ENCODE results near the gene GJB6.

GJB6 gene

DNA sequence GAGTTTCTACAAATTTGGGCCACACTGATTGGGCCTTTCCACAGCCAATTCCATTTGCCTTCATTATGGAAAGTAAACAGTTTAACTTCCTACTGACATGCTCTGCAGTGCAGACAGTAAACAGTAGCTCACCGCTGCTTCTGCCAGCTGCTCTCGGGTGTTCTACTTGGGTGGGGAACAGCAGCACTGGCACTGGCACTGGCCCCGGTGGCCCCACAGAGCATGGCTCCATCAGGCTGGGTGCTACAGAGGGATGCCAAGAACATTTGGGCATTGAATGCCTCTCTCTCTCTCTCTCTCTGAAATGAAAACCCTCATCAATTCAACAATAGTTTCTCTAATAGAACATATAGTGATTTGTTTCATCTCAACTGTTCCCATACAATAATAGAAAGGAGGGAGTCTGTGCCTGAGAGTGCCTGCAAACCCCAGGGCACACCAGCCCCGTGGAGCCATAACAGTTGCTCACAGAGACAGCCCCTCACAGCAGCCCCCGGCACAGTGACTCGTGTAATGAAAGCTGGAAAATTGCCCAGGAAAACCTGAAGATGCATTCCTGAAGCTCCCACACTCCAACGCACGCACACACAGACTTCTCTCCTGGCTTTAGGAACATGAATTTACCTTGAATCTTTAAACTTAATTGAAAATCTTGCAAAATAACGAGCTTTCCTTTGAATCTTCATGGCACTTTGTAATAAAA is 38.2 kb upstream of the GJB6 start:
- POLR2A ChIA-PET, result no interaction called here
- DNase-seq (ENCODE audit: low read depth, low spot score), result no peak
- H3K4me3 ChIP-seq (ENCODE audit: low read depth, low read length), result no peak overlapping the region
- CTCF ChIA-PET, result no interaction called here
- TF ChIP-seq, protein P1, sequence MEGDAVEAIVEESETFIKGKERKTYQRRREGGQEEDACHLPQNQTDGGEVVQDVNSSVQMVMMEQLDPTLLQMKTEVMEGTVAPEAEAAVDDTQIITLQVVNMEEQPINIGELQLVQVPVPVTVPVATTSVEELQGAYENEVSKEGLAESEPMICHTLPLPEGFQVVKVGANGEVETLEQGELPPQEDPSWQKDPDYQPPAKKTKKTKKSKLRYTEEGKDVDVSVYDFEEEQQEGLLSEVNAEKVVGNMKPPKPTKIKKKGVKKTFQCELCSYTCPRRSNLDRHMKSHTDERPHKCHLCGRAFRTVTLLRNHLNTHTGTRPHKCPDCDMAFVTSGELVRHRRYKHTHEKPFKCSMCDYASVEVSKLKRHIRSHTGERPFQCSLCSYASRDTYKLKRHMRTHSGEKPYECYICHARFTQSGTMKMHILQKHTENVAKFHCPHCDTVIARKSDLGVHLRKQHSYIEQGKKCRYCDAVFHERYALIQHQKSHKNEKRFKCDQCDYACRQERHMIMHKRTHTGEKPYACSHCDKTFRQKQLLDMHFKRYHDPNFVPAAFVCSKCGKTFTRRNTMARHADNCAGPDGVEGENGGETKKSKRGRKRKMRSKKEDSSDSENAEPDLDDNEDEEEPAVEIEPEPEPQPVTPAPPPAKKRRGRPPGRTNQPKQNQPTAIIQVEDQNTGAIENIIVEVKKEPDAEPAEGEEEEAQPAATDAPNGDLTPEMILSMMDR (IDR thresholded peaks at IDR 0.05; ENCODE audit: insufficient read depth, low read length, missing control alignments), result no peak

DNA sequence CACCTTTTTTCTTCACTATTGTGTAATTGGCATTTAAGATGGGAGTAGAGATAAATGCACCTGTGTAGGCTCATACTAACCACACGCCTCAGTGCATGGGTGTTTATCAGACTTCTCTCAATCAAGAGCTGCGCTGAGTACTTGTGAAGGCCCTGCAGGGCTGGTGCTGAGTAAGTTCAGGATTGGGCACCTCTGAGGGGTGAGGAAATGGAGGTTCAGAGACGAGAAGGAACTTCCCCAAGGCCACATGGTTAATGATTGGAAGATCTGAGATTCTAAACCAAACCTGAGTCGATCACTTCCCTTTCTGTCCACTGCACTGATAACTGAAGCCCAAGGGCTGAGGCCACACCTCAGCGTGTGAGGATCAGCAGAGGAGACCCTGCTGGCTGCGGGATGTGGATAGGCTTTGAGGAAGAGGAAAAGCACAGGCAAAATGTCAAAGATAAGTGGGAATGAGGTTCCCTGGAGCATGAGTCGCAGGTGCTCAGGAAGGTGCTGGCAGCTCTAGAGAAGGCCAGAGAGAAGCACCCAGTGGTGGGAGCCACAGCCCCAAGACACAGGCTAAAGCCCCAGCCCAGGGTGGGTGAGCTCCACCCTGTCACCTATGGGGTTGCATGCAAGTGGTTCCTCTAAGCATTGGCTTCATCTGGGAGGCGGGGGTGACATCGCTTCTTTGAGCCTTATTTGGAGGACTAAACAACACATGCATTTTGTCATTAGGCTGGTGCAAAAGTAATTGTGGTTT is 32.3 kb upstream of the GJB6 start:
- no peak overlapping the region for H3K4me3 ChIP-seq (ENCODE audit: low read depth, low read length)
- POLR2A ChIA-PET, result no interaction called here
- CTCF ChIA-PET, result no interaction called here

DNA sequence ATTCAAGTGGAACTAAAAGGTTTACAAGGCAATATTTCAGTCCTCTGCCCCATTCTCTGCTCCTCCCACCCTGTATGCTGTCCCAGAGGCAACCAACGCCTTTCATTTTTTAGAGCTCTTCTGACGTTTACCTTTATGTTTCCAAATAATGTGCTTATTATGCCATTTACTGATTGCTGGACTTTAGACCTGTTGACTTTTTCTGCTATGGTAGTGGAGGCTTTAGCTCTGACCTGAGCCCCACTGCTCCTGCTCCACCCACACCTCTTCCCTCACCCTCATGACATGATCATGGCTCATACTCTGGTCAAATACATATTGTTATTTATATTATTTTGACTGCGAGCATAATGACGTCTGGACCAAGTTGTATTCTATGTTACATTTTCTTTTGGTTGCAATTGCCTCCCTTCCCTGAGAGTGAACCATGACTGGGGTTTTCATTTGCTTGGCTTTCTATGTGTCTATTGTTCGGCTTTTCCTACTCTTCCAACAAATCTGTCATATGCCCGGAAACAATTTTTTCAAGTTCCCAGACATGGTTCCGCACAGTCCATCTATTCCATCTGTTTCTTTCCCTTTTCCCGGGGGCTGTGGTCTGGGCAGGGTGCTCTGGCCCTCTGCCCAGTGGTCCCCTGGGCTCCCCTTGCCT is 31.4 kb upstream of the GJB6 start:
- H3K4me3 ChIP-seq (ENCODE audit: low read depth, low read length), result no peak overlapping the region
- DNase-seq (ENCODE audit: low read depth, low spot score), result no peak
- ChIA-PET POLR2A (no interaction called here), CTCF (no interaction called here)
- TF ChIP-seq, protein P1 (IDR thresholded peaks at IDR 0.05; ENCODE audit: insufficient read depth, low read length, missing control alignments), result no peak

More for the DNA sequence above, 32.3 kb upstream of the GJB6 start:
- TF ChIP-seq, protein P1 (IDR thresholded peaks at IDR 0.05; ENCODE audit: insufficient read depth, low read length, missing control alignments), result no peak
- DNase-seq (ENCODE audit: low read depth, low spot score), result no peak

DNA sequence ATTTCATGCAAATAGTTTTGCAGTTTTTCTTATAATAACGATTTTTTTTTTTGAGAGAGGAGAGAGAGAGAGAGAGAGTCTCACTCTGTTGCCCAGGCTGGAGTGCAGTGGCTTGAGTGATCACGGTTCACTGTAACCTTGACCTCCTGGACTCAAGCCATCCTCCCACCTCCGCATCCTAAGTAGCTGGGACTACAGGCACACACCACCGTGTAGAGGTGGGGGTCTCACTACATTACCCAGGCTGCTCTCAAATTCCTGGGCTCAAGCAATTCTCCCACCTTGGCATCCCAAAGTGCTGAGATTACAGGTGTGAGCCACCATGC is 26.8 kb upstream of the GJB6 start:
- ChIA-PET POLR2A (no interaction called here), CTCF (no interaction called here)
- TF ChIP-seq, protein P1 (IDR thresholded peaks at IDR 0.05; ENCODE audit: insufficient read depth, low read length, missing control alignments), result no peak
- H3K4me3 ChIP-seq (ENCODE audit: low read depth, low read length), result no peak overlapping the region
- no peak for DNase-seq (ENCODE audit: low read depth, low spot score)

DNA sequence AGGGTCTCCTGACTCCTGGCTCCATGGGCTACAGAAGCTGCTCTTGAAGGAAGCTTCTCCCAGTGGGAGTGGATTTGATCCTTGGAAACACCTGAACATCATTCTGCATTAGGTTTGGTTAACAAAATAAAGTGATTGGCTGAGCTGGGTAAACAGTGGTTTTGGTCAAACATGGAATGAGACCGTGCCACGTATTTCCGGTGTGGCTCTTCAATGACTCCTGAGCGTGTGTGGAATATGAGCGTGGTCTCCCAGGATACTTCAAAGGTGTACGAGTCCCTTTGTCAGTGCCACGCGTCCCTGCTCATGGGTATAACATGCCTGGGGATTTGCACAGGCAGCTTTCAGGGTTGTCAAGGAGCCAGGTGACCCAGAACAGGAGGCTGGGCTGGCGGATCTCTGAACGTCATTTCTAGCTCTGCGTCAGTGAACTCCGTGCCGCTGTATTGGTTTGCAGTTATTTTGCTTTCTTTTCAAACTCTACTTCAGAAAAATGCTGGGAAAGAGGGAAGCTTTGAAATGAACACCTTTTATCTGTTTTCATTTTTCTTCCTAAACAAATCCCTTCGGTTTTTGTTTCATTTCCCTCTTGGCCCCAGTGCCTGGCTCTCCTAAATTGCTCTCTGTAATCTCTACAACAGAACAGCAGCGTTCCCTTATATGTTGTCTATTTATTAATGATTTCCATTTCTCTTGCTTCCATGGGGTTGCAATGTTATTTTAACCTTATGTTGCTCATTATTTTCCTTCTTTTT is 26.3 kb upstream of the GJB6 start:
- ChIA-PET CTCF (no interaction called here), POLR2A (no interaction called here)
- no peak overlapping the region for H3K4me3 ChIP-seq (ENCODE audit: low read depth, low read length)
- TF ChIP-seq, protein P1 (IDR thresholded peaks at IDR 0.05; ENCODE audit: insufficient read depth, low read length, missing control alignments), result no peak
- no peak for DNase-seq (ENCODE audit: low read depth, low spot score)

DNA sequence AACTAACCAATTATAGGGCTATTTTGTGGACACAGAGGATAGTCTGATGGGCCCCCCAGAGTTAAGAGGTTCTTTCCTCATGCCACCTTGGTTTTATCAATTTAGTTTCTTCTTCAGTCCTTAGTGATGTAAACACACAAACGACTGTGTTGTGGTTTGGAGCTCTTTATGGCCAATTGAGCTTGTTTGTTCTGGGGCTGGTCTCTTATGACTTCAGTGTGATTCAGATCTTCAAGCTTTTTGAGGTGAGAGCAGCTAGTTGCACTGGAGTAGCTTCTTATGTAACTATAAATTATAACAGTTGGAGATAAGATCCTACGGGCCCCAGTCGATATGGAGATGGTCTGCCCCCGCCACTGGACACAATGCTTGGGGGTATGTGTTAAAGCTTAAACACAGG is 22.0 kb upstream of the GJB6 start:
- ChIA-PET CTCF (no interaction called here), POLR2A (no interaction called here)
- TF ChIP-seq, protein P1 (IDR thresholded peaks at IDR 0.05; ENCODE audit: insufficient read depth, low read length, missing control alignments), result no peak
- H3K4me3 ChIP-seq (ENCODE audit: low read depth, low read length), result no peak overlapping the region
- DNase-seq (ENCODE audit: low read depth, low spot score), result no peak
